ENCODE results near the gene TXNDC17.

TXNDC17 gene

DNA sequence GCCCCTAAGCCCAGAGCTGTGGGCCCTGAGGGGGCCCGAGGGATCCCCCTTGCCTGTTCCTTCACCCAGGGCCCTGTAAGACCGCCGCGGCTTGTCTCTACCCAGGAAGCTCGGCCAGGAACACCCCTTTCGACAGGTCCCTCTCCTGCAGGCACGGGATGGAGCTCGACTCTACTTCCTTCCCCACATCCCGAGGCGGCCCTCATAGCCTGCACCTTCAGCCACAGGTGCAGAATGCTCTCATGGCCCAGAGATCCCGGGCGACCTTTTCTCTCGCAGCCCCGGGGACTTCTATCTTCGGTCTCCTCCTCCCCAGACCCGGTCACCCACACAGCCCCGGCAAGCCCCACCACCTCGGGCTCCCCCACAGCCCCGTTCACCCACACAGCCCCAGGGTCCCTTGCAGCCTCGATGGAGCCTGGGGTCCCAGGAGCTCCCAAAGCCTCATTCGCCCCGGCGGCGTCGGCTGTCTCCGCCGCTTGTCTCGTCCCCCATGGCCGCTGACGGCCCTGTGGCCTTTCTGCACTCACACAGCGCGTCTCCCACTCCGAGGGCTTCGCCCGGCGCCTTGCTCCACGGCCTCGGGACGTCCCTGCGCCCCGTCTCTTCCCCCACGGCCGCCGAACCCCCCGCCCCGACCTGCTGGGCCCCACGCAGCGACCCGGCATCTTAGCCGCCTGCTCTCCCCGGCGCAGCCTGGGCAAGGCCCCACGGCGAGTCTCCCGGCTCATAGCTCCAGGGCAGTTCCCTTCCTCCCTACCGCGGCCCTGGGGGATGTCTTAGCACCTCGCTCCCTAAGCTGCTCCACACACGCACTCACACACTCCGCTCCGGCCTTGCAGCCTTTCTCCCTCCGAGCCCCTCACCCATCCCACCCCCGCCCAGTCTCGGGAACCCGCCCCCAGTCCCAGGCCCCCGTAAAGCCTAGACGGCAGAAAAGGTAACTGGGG, 999 bp upstream of the TXNDC17 start:
- peak; percentile 73 for ATAC-seq
- TF ChIP-seq ARNTL (CRISPR knock-in tag; IDR thresholded peaks at IDR 0.05; ENCODE audit: borderline replicate concordance, low read depth) (no peak), ISL1 (CRISPR knock-in tag; IDR thresholded peaks at IDR 0.05) (no peak), GLIS3 (CRISPR knock-in tag; IDR thresholded peaks at IDR 0.05) (no peak), BACH2 (CRISPR knock-in tag; IDR thresholded peaks at IDR 0.05; ENCODE audit: borderline replicate concordance) (no peak), TOX (CRISPR knock-in tag; IDR thresholded peaks at IDR 0.05; ENCODE audit: borderline replicate concordance) (no peak), ZFP30 (CRISPR knock-in tag; IDR thresholded peaks at IDR 0.05) (no peak), ESRRG (CRISPR knock-in tag; IDR thresholded peaks at IDR 0.05) (no peak), SNAI2 (CRISPR knock-in tag; IDR thresholded peaks at IDR 0.05) (no peak), ZNF70 (CRISPR knock-in tag; IDR thresholded peaks at IDR 0.05) (no peak)
- TF ChIP-seq, protein P1, sequence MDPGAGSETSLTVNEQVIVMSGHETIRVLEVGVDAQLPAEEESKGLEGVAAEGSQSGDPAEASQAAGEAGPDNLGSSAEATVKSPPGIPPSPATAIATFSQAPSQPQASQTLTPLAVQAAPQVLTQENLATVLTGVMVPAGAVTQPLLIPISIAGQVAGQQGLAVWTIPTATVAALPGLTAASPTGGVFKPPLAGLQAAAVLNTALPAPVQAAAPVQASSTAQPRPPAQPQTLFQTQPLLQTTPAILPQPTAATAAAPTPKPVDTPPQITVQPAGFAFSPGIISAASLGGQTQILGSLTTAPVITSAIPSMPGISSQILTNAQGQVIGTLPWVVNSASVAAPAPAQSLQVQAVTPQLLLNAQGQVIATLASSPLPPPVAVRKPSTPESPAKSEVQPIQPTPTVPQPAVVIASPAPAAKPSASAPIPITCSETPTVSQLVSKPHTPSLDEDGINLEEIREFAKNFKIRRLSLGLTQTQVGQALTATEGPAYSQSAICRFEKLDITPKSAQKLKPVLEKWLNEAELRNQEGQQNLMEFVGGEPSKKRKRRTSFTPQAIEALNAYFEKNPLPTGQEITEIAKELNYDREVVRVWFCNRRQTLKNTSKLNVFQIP (CRISPR knock-in tag; IDR thresholded peaks at IDR 0.05; ENCODE audit: borderline replicate concordance, low read depth): no peak
- TF ChIP-seq, protein P2, sequence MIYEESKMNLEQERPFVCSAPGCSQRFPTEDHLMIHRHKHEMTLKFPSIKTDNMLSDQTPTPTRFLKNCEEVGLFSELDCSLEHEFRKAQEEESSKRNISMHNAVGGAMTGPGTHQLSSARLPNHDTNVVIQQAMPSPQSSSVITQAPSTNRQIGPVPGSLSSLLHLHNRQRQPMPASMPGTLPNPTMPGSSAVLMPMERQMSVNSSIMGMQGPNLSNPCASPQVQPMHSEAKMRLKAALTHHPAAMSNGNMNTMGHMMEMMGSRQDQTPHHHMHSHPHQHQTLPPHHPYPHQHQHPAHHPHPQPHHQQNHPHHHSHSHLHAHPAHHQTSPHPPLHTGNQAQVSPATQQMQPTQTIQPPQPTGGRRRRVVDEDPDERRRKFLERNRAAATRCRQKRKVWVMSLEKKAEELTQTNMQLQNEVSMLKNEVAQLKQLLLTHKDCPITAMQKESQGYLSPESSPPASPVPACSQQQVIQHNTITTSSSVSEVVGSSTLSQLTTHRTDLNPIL (CRISPR knock-in tag; IDR thresholded peaks at IDR 0.05; ENCODE audit: low read depth): no peak

DNA sequence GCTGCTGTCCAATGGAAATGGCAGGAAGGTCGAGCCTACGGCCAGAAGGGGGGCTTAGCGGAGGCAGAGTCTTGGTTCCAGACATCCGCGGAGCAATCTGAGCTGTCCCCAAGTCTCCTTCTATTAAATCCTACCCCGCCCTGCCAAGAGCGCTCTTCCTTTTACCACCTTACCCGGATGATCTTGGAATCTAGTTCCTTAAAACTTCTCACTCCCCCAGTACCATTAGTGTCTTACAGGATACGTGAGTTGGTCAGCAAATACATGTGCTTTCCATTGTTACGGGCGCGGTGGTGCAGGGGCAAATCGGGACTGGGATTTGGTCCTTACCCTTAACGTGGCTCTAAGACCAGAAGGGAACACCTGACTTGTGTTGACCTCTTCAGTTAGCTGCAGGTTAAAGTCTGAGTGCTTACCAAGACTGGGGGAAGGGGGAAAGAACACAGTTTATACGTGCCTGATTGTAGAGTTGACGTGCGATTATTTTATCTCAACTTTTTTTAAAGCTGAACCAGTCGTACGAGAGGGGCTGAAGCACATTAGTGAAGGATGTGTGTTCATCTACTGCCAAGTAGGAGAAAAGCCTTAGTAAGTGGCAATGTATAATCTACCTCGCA, 495 bp downstream of the TXNDC17 start:
- no peak for TF ChIP-seq ZNF8 (CRISPR knock-in tag; IDR thresholded peaks at IDR 0.05)
- peak; percentile 5; the same call in 1 of the 2 replicates for TF ChIP-seq ZFP3 (CRISPR knock-in tag; IDR thresholded peaks at IDR 0.05)
- TF ChIP-seq SNAI2 (CRISPR knock-in tag; IDR thresholded peaks at IDR 0.05): no peak
- ATAC-seq: peak; percentile 54

DNA sequence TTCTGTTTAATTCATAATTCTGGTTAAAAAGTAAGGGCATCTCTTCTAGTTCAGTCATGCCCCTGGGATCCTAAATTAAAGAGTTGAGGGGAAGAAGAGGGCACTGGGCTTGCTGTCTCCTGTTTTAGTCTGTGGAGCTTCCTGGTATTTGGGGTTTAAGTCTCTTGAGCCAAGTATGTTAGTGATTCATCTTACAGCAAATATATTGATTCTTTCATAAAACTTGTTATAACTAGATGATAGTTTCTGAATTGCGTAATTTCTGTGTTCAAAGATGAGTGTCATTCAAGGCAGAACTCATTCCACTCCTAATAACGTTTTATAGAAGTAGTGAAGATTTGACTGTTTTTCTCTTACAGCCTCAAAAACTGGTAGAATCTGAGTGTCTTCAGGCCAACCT, 1.7 kb downstream of the TXNDC17 start:
- TF ChIP-seq SNAI2 (CRISPR knock-in tag; IDR thresholded peaks at IDR 0.05): no peak
- TF ChIP-seq, protein P3, sequence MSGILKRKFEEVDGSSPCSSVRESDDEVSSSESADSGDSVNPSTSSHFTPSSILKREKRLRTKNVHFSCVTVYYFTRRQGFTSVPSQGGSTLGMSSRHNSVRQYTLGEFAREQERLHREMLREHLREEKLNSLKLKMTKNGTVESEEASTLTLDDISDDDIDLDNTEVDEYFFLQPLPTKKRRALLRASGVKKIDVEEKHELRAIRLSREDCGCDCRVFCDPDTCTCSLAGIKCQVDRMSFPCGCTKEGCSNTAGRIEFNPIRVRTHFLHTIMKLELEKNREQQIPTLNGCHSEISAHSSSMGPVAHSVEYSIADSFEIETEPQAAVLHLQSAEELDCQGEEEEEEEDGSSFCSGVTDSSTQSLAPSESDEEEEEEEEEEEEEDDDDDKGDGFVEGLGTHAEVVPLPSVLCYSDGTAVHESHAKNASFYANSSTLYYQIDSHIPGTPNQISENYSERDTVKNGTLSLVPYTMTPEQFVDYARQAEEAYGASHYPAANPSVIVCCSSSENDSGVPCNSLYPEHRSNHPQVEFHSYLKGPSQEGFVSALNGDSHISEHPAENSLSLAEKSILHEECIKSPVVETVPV (CRISPR knock-in tag; IDR thresholded peaks at IDR 0.05): no peak
- no peak for TF ChIP-seq OSR1 (CRISPR knock-in tag; IDR thresholded peaks at IDR 0.05)
- no peak for TF ChIP-seq ESRRG (CRISPR knock-in tag; IDR thresholded peaks at IDR 0.05)
- no peak for TF ChIP-seq ZNF565 (CRISPR knock-in tag; conservative IDR thresholded peaks at IDR 0.05; ENCODE audit: low read depth)
- no peak for TF ChIP-seq CSDC2 (CRISPR knock-in tag; IDR thresholded peaks at IDR 0.05)
- no peak for TF ChIP-seq TOX (CRISPR knock-in tag; IDR thresholded peaks at IDR 0.05; ENCODE audit: borderline replicate concordance)
- no peak for TF ChIP-seq ZNF8 (CRISPR knock-in tag; IDR thresholded peaks at IDR 0.05)
- TF ChIP-seq, protein P1 (CRISPR knock-in tag; IDR thresholded peaks at IDR 0.05; ENCODE audit: borderline replicate concordance, low read depth): no peak
- no peak for TF ChIP-seq RARB (CRISPR knock-in tag; IDR thresholded peaks at IDR 0.05)
- no peak for TF ChIP-seq ZNF70 (CRISPR knock-in tag; IDR thresholded peaks at IDR 0.05)
- no peak for TF ChIP-seq GLIS3 (CRISPR knock-in tag; IDR thresholded peaks at IDR 0.05)
- TF ChIP-seq TCF4 (CRISPR knock-in tag; IDR thresholded peaks at IDR 0.05; ENCODE audit: borderline replicate concordance): no peak
- no peak for TF ChIP-seq BACH2 (CRISPR knock-in tag; IDR thresholded peaks at IDR 0.05; ENCODE audit: borderline replicate concordance)
- no peak for TF ChIP-seq ZFP3 (CRISPR knock-in tag; IDR thresholded peaks at IDR 0.05)
- TF ChIP-seq, protein P4, sequence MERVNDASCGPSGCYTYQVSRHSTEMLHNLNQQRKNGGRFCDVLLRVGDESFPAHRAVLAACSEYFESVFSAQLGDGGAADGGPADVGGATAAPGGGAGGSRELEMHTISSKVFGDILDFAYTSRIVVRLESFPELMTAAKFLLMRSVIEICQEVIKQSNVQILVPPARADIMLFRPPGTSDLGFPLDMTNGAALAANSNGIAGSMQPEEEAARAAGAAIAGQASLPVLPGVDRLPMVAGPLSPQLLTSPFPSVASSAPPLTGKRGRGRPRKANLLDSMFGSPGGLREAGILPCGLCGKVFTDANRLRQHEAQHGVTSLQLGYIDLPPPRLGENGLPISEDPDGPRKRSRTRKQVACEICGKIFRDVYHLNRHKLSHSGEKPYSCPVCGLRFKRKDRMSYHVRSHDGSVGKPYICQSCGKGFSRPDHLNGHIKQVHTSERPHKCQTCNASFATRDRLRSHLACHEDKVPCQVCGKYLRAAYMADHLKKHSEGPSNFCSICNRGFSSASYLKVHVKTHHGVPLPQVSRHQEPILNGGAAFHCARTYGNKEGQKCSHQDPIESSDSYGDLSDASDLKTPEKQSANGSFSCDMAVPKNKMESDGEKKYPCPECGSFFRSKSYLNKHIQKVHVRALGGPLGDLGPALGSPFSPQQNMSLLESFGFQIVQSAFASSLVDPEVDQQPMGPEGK (CRISPR knock-in tag; IDR thresholded peaks at IDR 0.05; ENCODE audit: borderline replicate concordance): no peak
- TF ChIP-seq, protein P5, sequence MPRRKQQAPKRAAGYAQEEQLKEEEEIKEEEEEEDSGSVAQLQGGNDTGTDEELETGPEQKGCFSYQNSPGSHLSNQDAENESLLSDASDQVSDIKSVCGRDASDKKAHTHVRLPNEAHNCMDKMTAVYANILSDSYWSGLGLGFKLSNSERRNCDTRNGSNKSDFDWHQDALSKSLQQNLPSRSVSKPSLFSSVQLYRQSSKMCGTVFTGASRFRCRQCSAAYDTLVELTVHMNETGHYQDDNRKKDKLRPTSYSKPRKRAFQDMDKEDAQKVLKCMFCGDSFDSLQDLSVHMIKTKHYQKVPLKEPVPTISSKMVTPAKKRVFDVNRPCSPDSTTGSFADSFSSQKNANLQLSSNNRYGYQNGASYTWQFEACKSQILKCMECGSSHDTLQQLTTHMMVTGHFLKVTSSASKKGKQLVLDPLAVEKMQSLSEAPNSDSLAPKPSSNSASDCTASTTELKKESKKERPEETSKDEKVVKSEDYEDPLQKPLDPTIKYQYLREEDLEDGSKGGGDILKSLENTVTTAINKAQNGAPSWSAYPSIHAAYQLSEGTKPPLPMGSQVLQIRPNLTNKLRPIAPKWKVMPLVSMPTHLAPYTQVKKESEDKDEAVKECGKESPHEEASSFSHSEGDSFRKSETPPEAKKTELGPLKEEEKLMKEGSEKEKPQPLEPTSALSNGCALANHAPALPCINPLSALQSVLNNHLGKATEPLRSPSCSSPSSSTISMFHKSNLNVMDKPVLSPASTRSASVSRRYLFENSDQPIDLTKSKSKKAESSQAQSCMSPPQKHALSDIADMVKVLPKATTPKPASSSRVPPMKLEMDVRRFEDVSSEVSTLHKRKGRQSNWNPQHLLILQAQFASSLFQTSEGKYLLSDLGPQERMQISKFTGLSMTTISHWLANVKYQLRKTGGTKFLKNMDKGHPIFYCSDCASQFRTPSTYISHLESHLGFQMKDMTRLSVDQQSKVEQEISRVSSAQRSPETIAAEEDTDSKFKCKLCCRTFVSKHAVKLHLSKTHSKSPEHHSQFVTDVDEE (CRISPR knock-in tag; IDR thresholded peaks at IDR 0.05): no peak
- no peak for TF ChIP-seq PPARA (CRISPR knock-in tag; IDR thresholded peaks at IDR 0.05; ENCODE audit: borderline replicate concordance)
- TF ChIP-seq ZC3H10 (CRISPR knock-in tag; IDR thresholded peaks at IDR 0.05): no peak
- no peak for ATAC-seq

Data from SK-N-SH treated with all-trans-retinoic acid at 6 μM for 48 hours (cell line).